HG03442 (cell line): ENCODE results near the gene DYNC2I2.
"Not testable (repeated sequence)": the region's sequence is repeated elsewhere in the genome, so short reads cannot be mapped to it uniquely, and the experiment has no call there.

Experiments
- ATAC-seq: cut with Tn5 transposase; IDR thresholded peaks from one replicate; pipeline ENCODE4 v1.9.1; 2021; ENCODE audit warnings: mild to moderate bottlenecking, moderate library complexity; ENCODE audit not compliant: unreplicated experiment

DYNC2I2 gene

DNA sequence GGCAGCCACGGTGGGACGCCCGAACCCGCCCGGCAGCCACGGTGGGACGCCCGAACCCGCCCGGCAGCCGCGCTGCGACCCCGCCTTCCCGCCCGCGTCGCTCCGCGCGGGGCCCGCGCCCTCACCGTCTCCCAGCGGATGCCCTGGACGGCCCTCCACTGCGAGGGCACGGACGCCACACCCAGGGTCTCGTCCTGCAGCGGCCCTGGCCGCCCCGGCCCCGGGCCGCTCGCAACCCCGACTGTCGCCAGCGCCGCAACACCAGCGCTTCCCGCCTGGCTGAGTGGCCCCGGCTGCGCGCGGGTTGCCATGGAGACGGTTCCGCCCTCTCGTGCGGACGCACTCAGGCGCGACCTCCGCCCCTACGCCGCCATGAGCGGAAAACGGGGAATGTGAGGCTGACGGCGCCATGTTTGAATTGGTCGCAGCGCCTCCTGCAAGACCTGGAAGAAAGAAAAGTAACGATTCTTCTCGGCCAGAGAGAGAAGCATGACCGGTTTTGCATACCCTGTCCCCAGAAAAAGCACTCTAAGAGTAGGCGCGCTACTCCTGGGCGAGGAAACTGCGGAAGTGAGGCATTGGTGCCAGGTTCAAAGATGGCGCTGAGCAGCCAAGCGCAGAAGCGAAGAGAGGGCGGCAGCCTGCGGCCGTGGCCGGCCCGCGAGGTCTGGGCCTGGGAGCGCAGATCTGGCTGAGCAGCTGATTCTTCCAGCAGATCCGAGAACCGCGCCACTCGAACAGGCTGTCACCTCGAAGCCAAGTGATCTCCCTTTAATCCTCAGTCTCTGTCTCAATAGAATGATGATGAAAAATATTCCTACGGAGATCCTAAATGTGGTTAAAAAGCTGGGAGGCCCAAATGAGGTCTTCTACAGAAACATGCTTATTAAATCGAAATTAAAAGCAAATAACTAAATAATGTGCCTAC, at the start of gene DYNC2I2:
DYNC2I2 (minus strand) TSS at position 432 of the 928 bp plus-strand sequence; CDS start at position 311, 121 bp downstream.
- peak; percentile 65 for ATAC-seq

- ATAC-seq = no peak
These were observed 49.4 kb upstream of the DYNC2I2 start for GRCh38 chr9:128706045-128706444.

GRCh38 chr9:128705051-128705965, 48.7 kb upstream of the DYNC2I2 start:
- no peak for ATAC-seq

DNA sequence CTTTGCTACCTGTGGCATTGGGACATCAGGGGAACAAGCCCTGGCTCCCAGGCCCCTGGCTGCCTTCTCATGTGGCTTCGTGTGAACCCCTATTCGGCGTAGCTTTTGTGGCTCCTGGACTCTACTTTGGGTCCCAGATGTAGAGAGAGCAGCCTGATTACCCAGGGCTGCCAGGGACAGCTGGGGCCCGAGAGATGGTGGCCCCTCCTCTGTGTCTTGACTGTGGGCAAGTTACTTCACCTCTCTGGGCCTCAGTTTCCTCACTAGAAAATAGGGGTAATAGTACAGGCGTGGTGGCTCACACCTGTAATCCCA, 47.7 kb upstream of the DYNC2I2 start:
- ATAC-seq = no peak

- ATAC-seq = no peak
These were observed 47.1 kb upstream of the DYNC2I2 start for GRCh38 chr9:128703616-128704355.

GRCh38 chr9:128702949-128703615, 46.4 kb upstream of the DYNC2I2 start:
- ATAC-seq = peak; percentile 10

DNA sequence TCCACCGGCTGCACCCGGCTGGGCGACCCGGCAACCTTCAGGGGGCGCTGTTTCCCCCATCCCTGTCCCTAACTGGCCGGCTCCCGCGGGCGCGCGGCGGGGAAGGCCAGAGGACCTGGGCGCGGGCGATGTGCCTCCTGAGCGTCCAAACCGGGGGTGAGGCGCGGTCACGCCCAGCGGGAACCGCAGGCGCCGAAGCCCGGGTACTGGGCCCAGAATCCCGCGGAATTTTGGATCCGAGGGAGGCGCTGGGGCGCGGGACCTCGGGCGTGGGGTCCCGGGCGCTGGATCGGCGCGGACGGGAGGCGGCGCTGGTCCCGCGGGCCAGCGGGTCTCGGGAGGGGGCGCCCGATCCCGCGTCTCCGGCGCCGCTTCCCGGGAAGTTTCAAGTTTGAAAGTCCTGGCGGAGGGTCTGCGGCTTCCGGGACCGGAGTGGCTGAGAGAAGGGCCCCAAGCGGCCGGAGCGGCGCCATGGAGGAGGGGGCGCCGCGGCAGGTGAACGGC, 45.9 kb upstream of the DYNC2I2 start, which contains the start of gene PKN3:
PKN3 (plus strand) TSS at position 59 of the 504 bp plus-strand sequence; CDS start at position 472, 413 bp downstream.
- peak; percentile 77 for ATAC-seq

DNA sequence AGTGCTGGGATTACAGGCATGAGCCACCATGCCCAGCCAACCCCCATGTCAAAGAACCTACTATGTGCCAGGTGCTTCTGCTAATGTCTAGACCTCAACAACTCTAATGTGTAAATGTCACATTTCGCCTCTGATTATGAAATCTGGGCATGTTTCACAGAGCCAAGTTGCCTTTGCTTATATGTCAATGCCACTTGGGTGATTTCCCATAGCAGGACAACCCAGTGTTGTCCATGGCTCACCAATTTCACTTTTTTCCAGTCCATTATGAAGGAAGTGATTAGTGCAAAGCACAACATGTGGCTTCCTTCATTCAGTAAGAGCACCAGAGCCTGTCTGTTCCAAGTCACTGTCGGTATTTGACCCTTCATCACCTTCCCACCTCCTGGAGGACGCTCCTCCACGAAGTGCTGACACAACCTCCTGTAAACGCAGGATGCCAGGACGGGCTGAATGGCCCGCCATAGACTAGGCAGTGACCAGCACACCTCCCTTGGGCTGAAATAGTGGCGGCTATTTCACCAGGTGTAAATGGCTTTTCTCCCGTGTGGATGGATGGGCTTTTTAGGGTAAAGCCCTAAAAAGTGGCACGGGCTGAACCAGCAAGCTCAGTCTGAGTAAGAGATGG, 44.7 kb upstream of the DYNC2I2 start:
- no peak for ATAC-seq

GRCh38 chr9:128699096-128699795, 42.6 kb upstream of the DYNC2I2 start:
- ATAC-seq = not testable (repeated sequence)

DNA sequence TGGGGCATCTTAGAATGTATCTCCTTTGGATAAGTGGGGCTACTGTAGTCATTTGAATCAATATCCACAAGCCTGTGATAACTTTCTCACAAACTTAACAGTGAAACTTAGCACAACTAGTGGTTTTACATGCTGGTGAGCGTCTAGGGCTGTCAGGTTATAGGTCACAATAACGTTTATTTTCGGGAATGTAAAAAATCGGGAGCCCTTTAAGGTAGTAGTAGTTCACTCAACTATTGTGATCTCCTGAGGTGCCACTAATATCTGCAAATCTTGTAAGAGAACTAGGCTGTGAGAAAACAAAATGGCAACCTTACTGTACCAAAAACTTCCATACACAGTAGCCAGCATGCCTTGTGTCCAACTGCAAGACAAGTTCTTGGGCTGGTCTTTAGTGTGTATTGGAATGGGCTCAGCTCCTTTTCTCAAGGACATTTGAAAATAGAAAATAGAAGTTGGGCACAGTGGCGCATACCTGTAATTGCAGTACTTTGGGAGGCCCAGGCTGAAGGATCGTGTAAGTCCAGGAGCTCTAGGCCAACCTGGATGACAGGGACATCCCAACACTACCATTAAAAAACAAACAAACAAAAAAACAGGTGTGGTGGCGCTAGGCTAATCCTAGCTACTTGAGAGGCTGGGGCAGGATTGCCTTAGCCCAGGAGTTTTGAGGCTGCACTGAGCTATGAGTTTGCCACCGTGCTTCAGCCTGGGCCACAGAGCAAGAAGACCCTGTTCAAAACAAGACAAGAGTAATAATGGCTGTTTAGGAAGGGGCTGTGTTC, 40.5 kb upstream of the DYNC2I2 start:
- ATAC-seq = no peak

GRCh38 chr9:128694344-128694743, 37.7 kb upstream of the DYNC2I2 start:
- no peak for ATAC-seq

DNA sequence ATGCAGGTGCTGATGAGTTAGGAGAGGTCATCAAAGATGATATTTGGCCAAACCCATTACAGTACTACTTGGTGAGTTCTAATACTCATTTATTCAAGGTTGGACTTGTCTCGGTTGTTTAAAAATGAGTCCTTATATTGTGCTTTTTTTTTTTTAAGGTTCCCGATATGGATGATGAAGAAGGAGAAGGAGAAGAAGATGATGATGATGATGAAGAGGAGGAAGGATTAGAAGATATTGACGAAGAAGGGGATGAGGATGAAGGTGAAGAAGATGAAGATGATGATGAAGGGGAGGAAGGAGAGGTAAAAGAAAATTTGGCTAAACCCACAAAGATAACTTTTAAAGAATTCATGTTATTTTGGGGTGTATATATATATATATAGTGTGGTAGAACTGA, 37.1 kb upstream of the DYNC2I2 start:
- ATAC-seq = not testable (repeated sequence)

- no peak for ATAC-seq
These were observed 34.0 kb upstream of the DYNC2I2 start for GRCh38 chr9:128690684-128691034.

DNA sequence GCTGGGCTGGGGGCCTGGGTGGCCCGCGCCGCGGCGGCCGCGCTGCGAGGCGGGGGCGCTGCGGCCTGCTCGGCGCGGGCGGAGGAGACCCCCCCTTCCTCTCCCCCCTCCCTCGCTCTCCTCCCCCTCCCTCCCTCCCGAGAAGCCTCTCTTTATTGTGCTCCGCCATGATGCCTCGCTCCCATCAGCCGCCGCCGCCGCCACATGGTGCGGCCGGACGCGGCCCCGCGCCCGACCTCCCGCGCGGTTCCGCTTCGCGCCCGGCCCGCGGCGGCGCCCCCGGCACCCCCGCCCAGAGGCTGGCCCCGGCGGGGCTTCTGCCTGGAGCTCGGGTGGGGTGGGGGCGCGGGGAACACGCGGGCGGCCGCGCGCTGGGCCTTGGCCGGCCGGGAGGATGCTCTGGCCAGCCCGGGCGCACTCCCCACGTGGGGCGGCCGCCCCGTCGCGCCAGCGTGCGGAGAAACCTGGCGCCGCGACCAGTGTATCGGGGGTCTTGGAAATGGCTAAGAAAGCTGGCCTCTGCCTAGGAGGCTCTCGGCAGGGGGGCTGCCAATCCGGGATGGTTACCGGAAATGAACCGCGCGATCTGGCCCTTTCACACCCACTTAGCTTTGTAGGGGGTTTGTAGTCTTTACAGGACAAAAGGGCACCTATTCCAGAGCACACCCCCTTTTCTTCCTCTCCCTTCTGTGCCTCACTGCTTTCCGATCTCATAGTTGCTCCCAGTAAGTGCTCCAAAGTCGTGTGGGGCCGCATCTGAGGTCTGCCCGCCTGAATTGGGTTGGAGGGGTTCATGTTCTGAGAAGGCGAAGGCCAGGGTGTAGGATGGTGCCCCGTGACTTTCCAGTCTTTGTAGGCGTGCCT, 33.4 kb upstream of the DYNC2I2 start:
- peak; percentile 4 for ATAC-seq

DNA sequence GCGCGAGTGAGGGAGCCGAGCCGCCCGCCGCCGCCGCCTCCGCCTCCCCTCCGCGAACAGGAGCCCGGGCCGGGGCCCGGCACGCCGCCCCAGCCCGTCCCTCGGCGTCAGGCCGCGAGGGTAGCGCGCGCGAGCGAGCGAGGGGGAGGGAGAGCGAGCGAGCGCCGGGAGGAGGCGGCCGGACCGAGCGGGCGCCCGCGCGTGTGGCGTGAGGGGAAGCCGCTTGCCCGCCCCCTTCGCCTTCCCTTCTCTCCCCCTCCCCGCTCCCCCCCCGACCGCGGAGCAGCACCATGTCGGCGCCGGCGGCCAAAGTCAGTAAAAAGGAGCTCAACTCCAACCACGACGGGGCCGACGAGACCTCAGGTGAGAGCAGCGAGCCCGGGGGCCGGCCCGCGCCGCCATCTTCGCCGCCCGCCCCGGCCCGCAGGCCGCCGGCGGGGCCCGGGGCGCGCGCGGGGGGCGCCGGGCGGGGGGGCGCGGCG, 32.7 kb upstream of the DYNC2I2 start:
- peak; percentile 1 for ATAC-seq

DNA sequence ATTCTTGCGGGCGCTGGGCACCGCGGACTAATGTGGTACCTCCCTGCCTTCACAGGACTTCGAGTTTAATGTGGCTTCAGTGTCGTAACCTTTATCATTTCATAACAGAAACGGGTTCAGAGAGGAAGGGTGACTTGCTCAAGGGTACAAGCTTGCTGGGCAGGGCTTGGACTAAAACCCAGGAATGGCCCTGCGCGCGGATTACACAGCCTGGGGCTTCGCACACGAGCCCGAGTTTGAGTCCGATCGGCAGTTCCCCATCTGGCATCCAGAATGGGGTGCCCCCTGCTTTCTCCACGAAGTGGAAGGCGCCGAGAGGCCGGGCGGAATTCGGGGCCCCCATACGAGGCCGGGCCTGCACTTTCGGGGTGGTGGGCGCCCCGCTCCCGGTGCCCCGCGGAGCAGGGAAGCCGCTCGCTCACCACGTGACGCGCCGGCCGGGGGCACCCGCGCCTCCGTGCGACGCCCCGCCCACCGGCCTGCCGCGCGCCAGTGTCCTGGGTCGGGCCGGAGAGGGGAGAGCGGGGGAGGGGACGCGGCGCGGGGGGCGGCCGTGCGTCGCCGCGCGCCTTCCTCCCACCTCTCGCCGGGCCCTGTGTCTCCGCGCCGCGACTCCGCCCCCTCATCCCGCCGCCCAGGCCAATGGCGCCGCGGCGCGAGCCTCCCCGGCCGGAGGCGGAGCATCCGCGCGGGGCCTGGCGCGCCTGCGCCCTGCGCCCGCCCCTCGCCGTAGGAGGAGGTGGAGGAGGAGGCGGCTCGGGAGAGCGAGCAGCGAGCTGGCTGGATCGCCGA, 32.0 kb upstream of the DYNC2I2 start, which contains the start of gene SET:
SET (plus strand) TSS at position 722 of the 792 bp plus-strand sequence. CDS start 361 bp downstream, outside the sequence.
- peak; percentile 70 for ATAC-seq
